COLO668 (cell line): Measurements from ENCODE around the gene KHK.
"Not testable (repeated sequence)": the region's sequence is repeated elsewhere in the genome, so short reads cannot be mapped to it uniquely, and the experiment has no call there.

Experiments used
- DNase-seq: peaks from one replicate; lab custom pipeline; 2025; ENCODE audit not compliant: unreplicated experiment; lab: John Stamatoyannopoulos, UW

KHK gene

DNA sequence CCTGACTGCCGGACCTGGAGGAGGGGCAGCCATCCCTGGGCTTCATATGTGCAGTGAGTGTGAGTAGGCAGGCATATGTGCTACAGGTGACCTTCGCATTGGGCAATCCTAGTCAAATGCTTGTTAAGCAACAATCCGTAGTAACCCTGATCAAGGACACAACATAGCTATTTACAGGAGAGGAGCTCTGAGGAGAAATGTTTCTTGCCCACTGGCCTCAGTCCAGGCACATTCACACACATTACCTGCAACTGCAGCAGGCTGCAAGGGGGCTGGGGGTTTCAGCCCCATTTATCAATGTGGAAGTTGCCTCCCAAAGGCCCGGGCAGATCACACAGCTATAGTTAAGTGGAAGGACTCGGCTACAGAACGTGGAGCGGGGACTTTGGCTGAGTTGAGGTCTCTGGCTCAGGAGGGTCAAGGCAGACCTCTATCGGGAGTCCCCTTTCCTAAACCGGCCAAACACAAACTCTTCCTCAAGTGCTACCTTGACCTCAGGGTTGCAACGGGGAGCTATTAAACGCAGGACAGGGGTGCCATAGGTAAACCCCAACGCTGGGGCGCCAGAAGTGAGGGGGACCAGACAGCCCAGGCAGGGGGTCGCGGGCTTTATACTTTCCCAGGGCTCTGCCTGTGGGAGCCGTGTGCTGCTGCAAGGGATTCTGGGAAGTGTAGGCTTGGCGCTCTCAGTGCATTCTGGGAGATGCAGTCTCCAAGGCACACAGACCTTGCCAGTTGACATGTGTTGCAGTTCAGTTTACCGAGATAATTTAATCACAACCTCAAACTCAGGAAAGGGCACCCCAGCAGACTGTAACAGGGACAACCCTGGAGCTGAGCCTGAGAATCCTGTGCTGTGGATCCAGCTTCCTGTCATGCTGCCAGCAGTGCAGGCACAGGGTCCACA lies 9.4 kb downstream of the KHK start:
- DNase-seq = peak; percentile 23

DNA sequence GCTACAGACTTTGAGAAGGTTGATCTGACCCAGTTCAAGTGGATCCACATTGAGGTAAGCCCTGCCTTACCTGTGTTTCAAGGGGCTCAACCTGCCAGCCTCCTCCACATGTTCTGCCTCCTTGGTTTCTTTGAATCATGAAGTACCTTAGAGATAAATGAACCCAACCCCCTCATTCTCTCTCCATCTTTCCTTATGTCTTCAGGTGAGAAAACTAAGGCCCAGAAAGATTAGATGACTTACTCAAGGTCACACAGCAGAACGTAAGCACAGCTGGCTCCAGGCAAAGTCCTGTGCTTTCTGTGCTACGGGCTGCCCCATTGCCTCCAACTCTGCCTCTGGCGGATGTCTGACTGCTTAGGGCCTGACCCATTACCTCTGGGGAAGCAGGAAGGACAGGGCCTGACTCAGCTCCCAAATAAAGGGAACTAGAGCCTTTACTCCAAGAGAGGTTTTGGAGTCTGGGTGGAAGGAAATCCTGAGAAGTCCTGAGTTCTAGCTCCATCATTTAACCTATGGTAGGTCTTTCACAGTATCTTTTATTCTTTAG lies 10.3 kb downstream of the KHK start:
- no peak for DNase-seq

DNA sequence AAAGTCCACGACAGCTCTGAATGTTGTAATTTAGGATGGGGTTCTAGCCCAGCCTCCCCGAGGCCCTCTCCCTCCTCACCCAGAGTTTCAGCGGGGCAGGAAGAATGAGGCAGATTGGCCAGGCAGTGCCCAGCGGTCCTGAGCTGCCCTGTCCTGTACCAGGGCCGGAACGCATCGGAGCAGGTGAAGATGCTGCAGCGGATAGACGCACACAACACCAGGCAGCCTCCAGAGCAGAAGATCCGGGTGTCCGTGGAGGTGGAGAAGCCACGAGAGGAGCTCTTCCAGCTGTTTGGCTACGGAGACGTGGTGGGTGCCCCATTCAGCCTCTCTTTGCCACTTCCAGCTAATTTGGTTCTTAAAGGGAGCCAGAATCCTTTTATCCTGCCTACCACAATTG lies 10.8 kb downstream of the KHK start:
- no peak for DNase-seq

DNA sequence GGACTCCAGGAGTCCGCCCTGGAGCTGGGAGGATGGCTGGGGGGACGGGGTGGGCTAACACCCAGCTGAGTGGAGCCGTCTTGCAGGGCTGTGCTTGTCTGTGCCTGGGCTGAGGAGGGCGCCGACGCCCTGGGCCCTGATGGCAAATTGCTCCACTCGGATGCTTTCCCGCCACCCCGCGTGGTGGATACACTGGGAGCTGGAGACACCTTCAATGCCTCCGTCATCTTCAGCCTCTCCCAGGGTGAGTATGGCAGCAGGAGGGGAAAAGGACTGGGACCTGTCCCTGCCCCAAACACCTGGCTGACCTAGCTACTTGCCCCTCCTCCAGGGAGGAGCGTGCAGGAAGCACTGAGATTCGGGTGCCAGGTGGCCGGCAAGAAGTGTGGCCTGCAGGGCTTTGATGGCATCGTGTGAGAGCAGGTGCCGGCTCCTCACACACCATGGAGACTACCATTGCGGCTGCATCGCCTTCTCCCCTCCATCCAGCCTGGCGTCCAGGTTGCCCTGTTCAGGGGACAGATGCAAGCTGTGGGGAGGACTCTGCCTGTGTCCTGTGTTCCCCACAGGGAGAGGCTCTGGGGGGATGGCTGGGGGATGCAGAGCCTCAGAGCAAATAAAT lies 12.9 kb downstream of the KHK start:
- DNase-seq = no peak

DNA sequence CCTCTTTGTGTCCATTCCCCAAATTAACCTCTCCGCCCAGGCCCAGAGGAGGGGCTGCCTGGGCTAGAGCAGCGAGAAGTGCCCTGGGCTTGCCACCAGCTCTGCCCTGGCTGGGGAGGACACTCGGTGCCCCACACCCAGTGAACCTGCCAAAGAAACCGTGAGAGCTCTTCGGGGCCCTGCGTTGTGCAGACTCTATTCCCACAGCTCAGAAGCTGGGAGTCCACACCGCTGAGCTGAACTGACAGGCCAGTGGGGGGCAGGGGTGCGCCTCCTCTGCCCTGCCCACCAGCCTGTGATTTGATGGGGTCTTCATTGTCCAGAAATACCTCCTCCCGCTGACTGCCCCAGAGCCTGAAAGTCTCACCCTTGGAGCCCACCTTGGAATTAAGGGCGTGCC lies 13.5 kb downstream of the KHK start:
- DNase-seq = no peak

DNA sequence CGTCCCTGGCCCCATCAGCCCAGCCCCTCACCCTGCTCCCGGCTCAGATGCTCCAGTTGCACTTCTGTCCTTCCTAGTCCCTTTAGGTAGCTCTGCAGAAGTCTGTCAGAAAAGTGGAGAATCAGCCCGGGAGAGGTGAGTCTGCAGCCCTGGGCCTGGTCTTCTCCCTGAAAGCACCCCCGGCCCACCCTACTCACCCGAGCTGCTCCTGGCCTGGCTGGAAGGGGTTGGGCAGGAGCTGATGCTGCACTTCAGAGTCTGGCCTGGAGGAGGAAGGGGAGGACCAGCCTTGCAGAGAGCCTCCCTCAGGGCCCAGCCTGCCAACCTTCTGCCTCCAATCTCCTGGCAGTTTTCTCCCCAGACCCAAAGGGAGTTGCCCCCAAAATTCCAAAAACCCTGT lies 15.8 kb downstream of the KHK start:
- no peak for DNase-seq

DNA sequence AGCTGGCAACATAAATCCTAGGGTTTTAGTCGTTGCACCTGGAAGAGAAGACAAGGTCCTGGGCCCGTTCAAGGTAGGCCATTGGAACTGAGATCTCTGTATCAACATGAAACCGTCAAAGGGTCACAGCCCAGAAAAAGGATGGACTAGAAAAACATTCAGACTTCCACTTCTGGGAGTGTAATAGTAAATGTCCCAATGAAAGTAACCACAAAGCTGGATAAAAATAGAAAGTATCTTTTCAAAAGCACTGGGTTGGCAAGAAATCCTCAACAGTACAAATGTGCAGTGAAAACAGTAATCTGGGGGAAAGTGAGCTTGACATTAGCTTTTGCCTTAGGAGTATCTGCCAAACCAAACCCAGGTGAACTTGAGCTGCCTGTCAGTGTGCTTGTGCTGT lies 19.4 kb downstream of the KHK start:
- DNase-seq = no peak

DNA sequence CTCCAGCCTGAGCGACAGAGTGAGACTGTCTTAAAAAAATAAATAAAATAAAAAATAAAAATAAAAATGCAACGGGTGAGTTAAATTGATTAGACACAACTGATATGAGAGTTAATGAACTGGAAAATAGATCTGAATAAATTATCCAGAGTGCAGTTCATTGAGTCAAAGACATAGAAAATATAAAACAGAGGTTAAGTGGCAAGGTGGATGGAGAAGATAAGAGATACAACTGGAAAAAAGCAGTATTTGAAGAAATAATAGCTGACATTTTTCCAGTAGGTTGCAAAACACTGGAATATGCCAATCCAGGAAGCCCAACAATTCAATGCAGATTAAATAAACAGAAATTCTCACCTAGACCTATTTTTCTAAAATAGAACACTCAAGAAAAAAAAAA lies 21.6 kb downstream of the KHK start:
- DNase-seq = no peak

DNA sequence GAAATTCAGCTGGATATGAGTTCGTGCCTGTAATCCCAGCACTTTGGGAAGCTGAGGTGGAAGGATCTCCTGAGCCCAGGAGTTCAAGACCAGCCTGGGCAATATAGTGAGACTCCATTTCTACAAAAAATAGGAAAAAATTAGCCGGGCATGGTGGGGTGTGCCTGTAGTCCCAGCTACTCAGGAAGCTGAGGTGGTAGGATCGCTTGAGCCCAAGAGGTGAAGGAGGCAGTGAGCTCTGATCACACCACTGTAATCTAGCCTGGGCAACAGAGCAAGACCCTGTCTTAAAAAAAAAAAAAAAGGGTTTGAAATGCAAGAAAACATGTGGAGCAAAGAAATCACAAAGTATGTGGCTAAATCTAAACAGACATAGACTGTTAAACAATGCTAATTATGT lies 22.5 kb downstream of the KHK start:
- no peak for DNase-seq

DNA sequence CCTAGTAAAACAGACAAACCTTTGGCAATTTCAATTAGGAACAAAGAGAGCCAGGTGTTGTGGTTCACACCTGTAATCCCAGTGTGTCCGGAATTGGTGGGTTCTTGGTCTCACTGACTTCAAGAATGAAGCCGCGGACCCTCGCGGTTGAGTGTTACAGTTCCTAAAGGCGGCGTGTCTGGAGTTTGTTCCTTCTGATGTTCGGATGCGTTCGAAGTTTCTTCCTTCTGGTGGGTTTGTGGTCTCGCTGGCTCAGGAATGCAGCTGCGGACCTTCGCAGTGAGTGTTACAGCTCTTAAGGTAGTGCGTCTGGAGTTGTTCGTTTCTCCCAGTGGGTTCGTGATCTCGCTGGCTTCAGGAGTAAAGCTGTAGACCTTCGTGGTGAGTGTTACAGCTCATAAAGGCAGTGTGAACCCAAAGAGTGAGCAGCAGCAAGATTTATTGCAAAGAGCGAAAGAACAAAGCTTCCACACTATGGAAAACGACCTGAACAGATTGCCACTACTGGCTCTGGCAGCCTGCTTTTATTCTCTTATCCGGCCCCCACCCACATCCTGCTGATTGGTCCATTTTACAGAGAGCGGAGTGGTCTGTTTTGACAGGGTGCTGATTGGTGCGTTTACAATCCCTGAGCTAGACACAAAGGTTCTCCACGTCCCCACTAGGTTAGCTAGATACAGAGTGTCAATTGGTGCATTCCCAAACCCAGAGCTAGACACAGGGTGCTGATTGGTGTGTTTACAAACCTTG lies 24.2 kb downstream of the KHK start:
- DNase-seq = not testable (repeated sequence)

DNA sequence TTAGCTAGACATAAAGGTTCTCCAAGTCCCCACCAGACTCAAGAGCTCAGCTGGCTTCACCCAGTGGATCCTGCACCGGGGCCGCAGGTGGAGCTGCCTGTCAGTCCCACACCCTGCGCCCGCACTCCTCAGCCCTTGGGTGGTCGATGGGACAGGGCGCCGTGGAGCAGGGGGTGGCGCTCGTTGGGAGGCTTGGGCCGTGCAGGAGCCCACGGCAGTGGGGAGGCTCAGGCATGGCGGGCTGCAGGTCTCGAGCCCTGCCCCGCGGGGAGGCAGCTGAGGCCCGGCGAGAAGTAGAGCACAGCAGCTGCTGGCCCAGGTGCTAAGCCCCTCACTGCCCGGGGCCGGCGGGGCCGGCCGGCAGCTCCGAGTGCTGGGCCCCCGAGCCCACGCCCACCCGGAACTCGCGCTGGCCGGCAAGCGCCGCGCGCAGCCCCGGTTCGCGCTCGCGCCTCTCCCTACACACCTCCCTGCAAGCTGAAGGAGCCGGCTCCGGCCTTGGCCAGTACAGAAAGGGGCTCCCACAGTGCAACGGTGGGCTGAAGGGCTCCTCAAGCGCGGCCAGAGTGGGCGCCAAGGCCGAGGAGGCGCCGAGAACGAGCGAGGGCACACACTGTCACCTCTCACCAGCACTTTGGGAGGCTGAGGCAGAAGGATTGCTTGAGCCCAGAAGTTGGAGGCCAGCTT lies 25.0 kb downstream of the KHK start:
- not testable (repeated sequence) for DNase-seq

DNA sequence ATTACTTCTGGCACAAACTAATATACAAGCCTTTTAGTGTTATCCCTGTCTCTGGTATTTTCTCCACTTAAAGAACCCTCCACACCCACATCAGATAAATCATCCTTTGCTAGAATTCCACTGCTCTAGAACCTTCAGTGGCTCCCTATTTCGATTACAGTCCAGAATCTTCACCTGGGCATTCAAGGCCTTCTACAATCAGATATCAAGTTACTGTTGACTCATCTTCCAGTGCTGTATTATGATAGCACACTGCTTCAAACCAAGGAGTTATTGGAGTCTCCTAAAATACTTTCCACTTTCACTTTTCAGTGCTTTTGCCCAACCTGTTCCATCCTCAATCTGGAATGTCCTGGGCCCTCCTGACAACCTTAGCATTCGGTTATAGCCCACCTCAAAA lies 28.9 kb downstream of the KHK start:
- DNase-seq = no peak

DNA sequence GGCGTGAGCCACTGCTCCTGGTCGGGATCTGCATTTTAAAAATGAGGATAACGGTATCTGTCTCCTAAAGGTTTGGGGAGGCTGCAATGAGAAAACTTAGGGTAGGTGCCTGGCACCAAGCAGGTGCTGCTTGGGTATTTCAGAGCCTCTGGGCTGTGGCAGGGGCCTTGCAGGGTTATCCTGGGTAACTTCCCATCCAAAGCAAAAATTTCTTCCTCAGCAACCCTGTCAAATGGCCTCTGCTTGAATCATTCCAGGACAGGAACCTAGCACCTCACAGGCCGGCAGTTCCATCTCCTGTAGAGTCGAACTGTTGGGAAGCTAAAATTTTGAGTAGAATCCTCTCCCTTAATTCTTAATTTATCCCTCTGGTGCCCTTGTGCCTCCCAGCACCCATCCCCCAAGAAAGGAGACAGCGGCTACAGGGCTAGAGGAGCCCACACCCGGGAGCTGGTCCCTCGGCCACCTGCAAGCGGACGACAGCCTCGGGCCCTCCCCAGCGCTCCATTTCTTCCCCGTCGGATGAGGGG lies 31.5 kb downstream of the KHK start:
- DNase-seq = no peak

DNA sequence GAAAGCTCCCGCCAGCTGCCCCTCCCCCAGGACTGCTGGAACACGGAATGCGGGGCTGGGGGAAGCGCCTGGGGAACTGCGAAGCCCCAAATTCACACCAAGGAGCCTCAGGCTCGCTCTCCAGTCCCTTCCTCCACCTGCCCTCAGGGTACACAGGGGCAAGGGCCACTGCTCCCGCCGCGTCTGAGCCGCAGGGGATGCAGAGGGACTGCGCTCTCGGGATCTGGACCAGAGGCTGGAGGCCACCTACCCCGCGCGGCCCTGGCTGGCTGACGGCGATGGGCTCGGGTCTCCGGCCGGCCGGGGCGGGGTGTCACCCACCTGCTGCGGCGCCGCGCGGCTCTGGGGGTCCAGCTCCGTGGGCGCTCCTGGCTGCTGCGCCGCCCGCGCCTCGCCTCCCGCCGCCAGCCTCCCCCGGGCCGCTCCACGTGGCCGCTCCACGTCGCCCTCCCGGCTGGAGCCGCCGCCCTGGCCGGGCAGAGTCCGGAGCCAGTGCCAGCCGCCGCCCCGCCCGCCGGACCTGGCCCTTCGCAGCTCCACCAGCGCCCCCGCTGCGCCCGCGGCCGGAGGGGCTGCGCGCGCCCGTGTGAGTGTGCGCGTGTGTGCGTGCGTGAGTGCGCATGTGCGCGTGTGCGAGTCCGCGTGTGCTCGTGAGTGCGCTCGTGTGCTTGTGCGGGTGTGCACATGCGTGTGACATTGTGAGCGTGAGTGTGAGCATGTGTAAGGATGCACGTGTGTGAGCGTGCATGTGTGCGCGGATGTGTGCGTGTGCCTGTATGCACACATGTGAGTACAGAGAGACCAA lies 32.2 kb downstream of the KHK start, which contains the start of gene CGREF1:
Gene CGREF1, minus strand, starts transcription at position 604 of the 805 bp plus-strand sequence. CDS start 14,762 bp downstream, outside the sequence.
- peak; percentile 40 for DNase-seq

DNA sequence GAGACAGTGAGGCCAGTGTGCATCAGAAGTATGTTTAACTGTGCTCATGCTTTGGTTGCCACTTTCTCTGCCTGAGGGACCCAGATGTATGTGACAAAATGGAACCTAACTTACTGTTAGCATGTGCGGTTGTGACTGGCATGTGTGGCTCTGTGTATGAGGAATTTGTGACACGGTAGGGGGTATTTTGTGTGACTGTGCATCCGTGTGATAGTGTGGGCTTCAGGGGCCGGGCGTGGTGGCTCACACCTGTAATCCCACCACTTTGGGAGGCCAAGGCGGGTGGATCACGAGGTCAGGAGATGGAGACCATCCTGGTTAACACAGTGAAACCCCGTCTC lies 32.7 kb downstream of the KHK start:
- DNase-seq = not testable (repeated sequence)

DNA sequence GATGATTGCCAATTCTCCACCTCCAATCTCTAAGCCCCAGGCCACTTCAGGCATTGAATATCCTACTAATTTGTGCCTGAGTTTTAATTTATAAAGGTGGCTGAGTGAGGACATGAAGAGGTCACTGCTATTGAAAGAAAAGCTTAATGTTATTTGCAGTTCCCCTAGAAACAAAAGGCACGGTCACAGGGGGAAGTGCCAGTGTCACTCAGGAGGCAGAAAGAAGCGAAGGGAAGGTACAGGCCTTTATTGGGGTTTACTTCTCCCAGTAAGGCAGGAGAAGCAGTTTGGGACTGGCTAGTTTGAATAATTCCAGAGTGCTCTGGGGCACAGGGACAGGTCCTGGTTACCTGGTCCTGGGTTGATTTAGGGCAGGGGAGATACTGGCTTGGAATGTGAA lies 35.3 kb downstream of the KHK start:
- DNase-seq = no peak

DNA sequence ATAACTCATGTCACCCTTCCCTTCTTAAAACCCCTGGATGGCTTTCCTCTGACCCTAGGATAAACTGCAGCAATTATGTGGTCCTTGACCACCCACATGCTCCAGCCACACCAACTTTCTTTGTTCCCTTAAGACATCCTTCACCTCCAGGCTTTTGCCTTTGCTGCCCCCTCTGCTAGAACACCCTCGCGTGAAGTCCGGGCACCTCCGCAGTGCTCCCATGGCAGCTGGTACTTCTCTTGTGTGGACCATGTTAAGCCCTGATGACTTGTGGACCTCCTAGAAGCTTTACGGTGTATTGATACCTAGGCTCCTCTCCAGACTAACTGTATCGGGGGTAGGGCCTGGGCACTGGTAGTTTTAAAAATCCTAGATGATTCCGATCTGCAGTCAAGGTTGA lies 36.2 kb downstream of the KHK start:
- no peak for DNase-seq

DNA sequence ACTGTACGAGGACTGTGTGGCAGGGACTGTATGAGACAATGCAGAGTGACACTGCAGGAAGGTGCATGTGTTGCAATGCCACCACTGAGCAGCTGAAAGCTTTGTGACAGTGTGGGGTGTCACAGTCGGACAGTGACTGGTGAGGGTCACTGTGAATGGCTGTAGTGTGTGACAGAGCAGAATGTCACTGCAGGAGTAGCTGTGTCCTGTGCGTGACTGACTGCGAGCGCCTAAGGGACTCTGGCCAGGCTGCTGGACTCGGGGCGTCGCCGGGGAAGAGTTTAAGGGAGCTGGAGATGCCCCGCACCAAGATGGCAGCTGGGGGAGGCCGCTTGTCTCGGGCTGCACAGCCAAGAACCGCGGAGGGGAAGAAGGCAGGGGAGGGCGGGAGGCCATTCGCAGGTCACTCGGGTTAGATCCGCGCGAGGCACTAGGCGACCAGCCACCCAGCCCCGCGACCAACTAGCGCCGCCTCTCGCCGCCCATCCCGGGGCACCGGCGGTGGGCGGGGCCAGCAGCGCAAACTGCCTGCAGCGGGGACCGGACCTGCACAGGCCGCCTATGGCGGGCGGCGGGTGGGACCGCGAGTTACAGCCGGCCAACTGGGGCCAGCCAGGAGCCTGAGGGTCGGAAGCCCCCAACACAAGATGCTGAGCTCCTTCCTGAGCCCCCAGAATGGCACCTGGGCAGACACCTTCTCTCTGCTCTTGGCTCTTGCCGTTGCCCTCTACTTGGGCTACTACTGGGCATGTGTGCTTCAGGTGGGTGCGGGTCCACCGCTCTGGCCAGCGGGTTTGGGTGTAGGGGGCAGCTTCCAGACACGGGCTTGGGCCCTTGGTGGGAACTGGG lies 37.0 kb downstream of the KHK start, which contains the start of gene ABHD1:
Gene ABHD1, plus strand, starts transcription at position 514 of the 849 bp plus-strand sequence. Its CDS starts 134 bp downstream, at position 648.
- peak; percentile 53 for DNase-seq

DNA sequence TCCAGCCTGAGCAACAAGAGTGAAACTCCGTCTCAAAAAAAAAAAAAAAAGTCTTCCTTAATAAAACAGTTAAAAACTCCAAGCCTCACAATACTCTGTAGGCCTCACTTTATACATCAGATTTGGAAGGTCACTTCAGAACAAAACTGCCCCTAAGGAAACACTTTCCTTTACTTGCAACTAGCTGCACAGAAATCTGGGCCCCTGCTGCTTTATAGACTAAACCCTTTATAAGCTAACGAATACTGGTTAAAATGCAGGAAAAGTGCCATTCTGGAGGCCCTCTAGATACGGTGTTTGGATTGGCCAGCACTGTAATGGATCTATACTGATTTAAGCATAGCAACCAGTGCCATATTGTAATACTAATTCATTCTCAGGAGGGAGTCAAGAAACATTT lies 38.5 kb downstream of the KHK start:
- no peak for DNase-seq
